Calu3 (cell line): ENCODE measurements around the gene HK1. TPM values are rescaled to one million over a fixed set of nuclear protein-coding genes. Genes with fewer than 3 reads are reported as not detected.

Experiments used
- BruUV-seq: library from RNA; stranded (reverse); fragments of 400-500 nt; replicated peaks from 2 replicates; lab custom pipeline; 2021; lab: Mats Ljungman, UMichigan
- CTCF ChIA-PET: fragments of 300-600 bp; sonication (Branson Sonifier 250); formaldehyde crosslinking; loops from one replicate; lab custom pipeline; 2022; ENCODE audit warnings: antibody characterized with exemption; lab: Charles Lee
- DNase-seq: peaks from one replicate; pipeline ENCODE4 v3.0.0; 2022
- H3K27ac Mint-ChIP-seq: one replicate; pipeline ENCODE4 v1.8.0; 2022; ENCODE audit warnings: mixed read lengths; ENCODE audit not compliant: unreplicated experiment
- H3K27me3 Mint-ChIP-seq: one replicate; pipeline ENCODE4 v1.8.0; 2022; ENCODE audit warnings: mixed read lengths; ENCODE audit not compliant: unreplicated experiment
- H3K36me3 Mint-ChIP-seq: one replicate; pipeline ENCODE4 v1.8.0; 2022; ENCODE audit warnings: mild to moderate bottlenecking, moderate library complexity, mixed read lengths; ENCODE audit not compliant: insufficient read depth, unreplicated experiment
- H3K4me1 Mint-ChIP-seq: one replicate; pipeline ENCODE4 v1.8.0; 2022; ENCODE audit warnings: mild to moderate bottlenecking, low read depth, mixed read lengths; ENCODE audit not compliant: unreplicated experiment
- H3K4me3 Mint-ChIP-seq: one replicate; pipeline ENCODE4 v1.8.0; 2022; ENCODE audit warnings: mild to moderate bottlenecking, low read depth, moderate library complexity, mixed read lengths; ENCODE audit not compliant: unreplicated experiment
- H3K9me3 Mint-ChIP-seq: one replicate; pipeline ENCODE4 v1.8.0; 2022; ENCODE audit warnings: low read depth, mixed read lengths; ENCODE audit not compliant: unreplicated experiment
- intact Hi-C: fragments of 100-400 bp; cut with micrococcal nuclease; formaldehyde crosslinking; loops from one replicate; pipeline ENCODE4 v1.10.0; 2022; ENCODE audit not compliant: unreplicated experiment
- total RNA-seq: library from RNA; stranded (reverse); gene quantifications from 2 replicates; pipeline ENCODE4 v1.2.3, GENCODE V29; 2022
- TF ChIP-seq, protein P1 (sequence below): fragments of 200-600 bp; IDR thresholded peaks from one replicate; pipeline ENCODE4 v1.8.0; 2022; ENCODE audit warnings: antibody characterized with exemption; ENCODE audit not compliant: unreplicated experiment

The HK1 gene
- total RNA-seq, 1 experiment from 2014 or later = 58.8 TPM

- CTCF ChIA-PET = interaction anchor here (0.6 kb wide), 1 partner anchor 72 kb away, joined by 7 read pairs; no protein-coding TSS in a partner anchor
- intact Hi-C loops = no loop called here
- no peak overlapping the region for H3K4me3 Mint-ChIP-seq
- no peaks in the 10 kb centered on the region for H3K9me3 Mint-ChIP-seq
- no peak overlapping the region for H3K27ac Mint-ChIP-seq
- H3K4me1 Mint-ChIP-seq = peaks cover 10% of the 10 kb centered on the region
- H3K36me3 Mint-ChIP-seq = peaks cover 21% of the 10 kb centered on the region
- DNase-seq = no peak
- no TSS peak for BruUV-seq
- H3K27me3 Mint-ChIP-seq = no peaks in the 10 kb centered on the region
- TF ChIP-seq, protein P1, sequence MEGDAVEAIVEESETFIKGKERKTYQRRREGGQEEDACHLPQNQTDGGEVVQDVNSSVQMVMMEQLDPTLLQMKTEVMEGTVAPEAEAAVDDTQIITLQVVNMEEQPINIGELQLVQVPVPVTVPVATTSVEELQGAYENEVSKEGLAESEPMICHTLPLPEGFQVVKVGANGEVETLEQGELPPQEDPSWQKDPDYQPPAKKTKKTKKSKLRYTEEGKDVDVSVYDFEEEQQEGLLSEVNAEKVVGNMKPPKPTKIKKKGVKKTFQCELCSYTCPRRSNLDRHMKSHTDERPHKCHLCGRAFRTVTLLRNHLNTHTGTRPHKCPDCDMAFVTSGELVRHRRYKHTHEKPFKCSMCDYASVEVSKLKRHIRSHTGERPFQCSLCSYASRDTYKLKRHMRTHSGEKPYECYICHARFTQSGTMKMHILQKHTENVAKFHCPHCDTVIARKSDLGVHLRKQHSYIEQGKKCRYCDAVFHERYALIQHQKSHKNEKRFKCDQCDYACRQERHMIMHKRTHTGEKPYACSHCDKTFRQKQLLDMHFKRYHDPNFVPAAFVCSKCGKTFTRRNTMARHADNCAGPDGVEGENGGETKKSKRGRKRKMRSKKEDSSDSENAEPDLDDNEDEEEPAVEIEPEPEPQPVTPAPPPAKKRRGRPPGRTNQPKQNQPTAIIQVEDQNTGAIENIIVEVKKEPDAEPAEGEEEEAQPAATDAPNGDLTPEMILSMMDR = no peak
Observed at GRCh38 chr10:69367469-69367868, 89.2 kb downstream of the HK1 start.

DNA sequence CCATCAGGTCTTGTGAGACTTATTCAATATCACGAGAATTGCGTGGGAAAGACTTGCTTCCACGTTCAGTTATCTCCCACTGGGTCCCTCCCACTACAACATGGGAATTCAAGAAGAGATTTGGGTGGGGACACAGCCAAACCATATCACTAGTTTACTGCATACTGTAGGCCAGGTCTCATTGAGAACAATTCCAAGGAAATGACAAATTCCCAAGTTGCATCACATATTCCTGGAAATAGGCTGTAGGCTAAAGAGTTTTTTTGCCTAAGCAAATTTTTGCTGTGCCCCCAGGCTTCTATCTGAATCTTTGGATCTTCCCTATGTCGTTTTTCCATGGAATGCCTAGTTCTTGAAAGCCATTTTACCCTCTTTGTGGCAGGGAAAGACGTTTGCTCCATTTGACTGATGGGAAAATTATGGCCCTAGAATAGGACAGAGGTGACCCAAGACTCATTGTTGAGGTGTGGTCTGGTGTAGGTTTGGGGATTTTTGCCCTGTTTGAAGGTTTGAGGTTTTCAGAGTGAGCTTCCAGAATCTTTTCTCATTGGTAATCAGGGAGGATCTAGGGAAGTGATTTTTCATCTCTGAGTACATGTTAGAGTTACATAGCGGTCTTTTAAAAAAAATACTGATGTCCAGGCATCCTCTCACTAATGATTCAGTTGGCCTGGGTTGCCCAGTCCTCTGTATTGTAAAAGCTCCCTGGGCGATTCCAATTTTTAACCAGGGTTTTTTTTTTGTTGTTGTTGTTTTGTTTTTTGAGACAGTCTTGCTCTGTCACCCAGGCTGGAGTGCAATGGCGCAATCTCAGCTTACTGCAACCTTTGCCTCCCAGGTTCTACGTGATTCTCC, 94.1 kb downstream of the HK1 start:
- Mint-ChIP-seq H3K9me3 (no peaks in the 10 kb centered on the region), H3K36me3 (peaks cover 25% of the 10 kb centered on the region), H3K4me1 (no peaks in the 10 kb centered on the region), H3K4me3 (no peak overlapping the region), H3K27ac (no peak overlapping the region), H3K27me3 (no peaks in the 10 kb centered on the region)
- TF ChIP-seq, protein P1 = no peak
- no TSS peak for BruUV-seq
- intact Hi-C loops = no loop called here
- DNase-seq = no peak
- CTCF ChIA-PET = no interaction called here

DNA sequence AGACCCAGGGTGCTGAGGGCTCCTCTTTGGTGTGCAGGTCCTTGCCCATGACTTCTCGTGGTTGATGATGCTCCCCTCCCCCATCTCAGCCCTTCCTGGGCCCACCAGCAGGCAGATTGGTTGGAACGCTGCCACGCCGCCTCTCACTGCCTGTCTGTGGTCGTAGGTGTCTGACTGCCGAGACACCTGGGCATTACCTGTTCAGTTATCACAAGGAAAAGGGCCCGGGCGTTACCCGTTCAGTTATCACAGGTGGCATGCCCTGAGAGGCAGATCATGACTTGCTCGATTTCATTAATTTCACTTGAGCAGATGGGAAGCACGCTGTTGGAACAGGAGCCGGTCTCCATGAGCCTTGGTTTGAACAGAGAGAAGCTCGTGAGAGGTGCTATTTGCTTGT, 95.9 kb downstream of the HK1 start:
- TF ChIP-seq, protein P1 = no peak
- Mint-ChIP-seq H3K4me1 (no peaks in the 10 kb centered on the region), H3K9me3 (no peaks in the 10 kb centered on the region), H3K27ac (no peak overlapping the region), H3K27me3 (no peaks in the 10 kb centered on the region), H3K4me3 (no peak overlapping the region), H3K36me3 (peaks cover 24% of the 10 kb centered on the region)
- intact Hi-C loops = no loop called here
- CTCF ChIA-PET = interaction anchor here (0.6 kb wide), 1 partner anchor 55 kb away, joined by 3 read pairs; no protein-coding TSS in a partner anchor
- BruUV-seq = no TSS peak
- no peak for DNase-seq

- no peak for DNase-seq
- CTCF ChIA-PET = interaction anchor here (0.6 kb wide), 1 partner anchor 55 kb away, joined by 3 read pairs; no protein-coding TSS in a partner anchor
- H3K4me3 Mint-ChIP-seq = no peak overlapping the region
- intact Hi-C loops = no loop called here
- TF ChIP-seq, protein P1 = no peak
- BruUV-seq = no TSS peak
- no peaks in the 10 kb centered on the region for H3K4me1 Mint-ChIP-seq
- H3K27me3 Mint-ChIP-seq = no peaks in the 10 kb centered on the region
- H3K36me3 Mint-ChIP-seq = peaks cover 26% of the 10 kb centered on the region
- H3K9me3 Mint-ChIP-seq = no peaks in the 10 kb centered on the region
- no peak overlapping the region for H3K27ac Mint-ChIP-seq
Observed at GRCh38 chr10:69374931-69375306, 96.6 kb downstream of the HK1 start.
